HCT116 (cell line): ENCODE results near the gene NPVF. TPM values are rescaled to one million over a fixed set of nuclear protein-coding genes. Genes with fewer than 3 reads are reported as not detected.

Experiments used
- ATAC-seq: fragments of 200-7000 bp; cut with Tn5 transposase; 2 replicates; pipeline ENCODE4 v1.9.1; 2020; ENCODE audit warnings: mild to moderate bottlenecking, moderate library complexity
- BruUV-seq: library from RNA; stranded (reverse); fragments of 400-500 nt; replicated peaks from 2 replicates; lab custom pipeline; 2021; lab: Mats Ljungman, UMichigan
- CTCF ChIA-PET: fragments of 300-600 bp; sonication (Branson Sonifier 250); formaldehyde crosslinking; loops from one replicate; lab custom pipeline; 2021; ENCODE audit warnings: antibody characterized with exemption; lab: Charles Lee
- POLR2A ChIA-PET: fragments of 300-600, 350-600 bp; sonication (Branson Sonifier 250); formaldehyde crosslinking; loops from one replicate; lab custom pipeline; 2021; ENCODE audit warnings: antibody characterized with exemption; lab: Charles Lee
- RAD21 ChIA-PET, 2 experiments: fragments of 300-600 bp; sonication (Branson Sonifier 250); formaldehyde crosslinking; loops; one replicate each; lab custom pipeline; 2023; ENCODE audit warnings: low total read pairs in 2 of 2; ENCODE audit not compliant: uncharacterized antibody in 2 of 2, unreplicated experiment in 2 of 2, low non-redundant PET in 1 of 2; lab: Charles Lee
- DNase-seq: peaks from one replicate; pipeline ENCODE4 v3.0.0-alpha.2; 2010; ENCODE audit warnings: low read depth, low spot score
- H2AFZ ChIP-seq: fragments of 200-600 bp; shearing (Covaris generic), sonication (generic); 2 replicates; pipeline ENCODE4 v1.6.1; 2017; ENCODE audit warnings: low read depth, mixed run types, mixed read lengths, antibody characterized with exemption, low read length; ENCODE audit not compliant: poor library complexity, severe bottlenecking
- H3K27ac ChIP-seq: 2 replicates; pipeline ENCODE4 v1.5.1; 2012; ENCODE audit warnings: low read depth, low read length
- H3K27me3 ChIP-seq: fragments of 200-600 bp; sonication (generic); 2 replicates; pipeline ENCODE4 v1.6.1; 2016; ENCODE audit warnings: mixed run types, low read length, mixed read lengths; ENCODE audit not compliant: insufficient read depth
- H3K36me3 ChIP-seq, 2 experiments: fragments of 200-500 bp in 1 of 2; fragments of 200-600 bp in 1 of 2; sonication (Bioruptor generic) in 1 of 2; sonication (generic) in 1 of 2; 2 replicates each; pipeline versions ENCODE4 v1.5.1 to v1.6.1; 2014 to 2016; ENCODE audit warnings: low read length in 2 of 2, inconsistent platforms in 1 of 2, mixed read lengths in 1 of 2, mixed run types in 1 of 2; ENCODE audit not compliant: insufficient read depth in 2 of 2, control insufficient read depth in 1 of 2
- H3K4me1 ChIP-seq, 2 experiments: fragments of 200-600 bp in 1 of 2; sonication (generic) in 1 of 2; 2 replicates each; pipeline versions ENCODE4 v1.5.1 to v1.6.1; 2012 to 2017; ENCODE audit warnings: low read length in 2 of 2, inconsistent platforms in 1 of 2, mild to moderate bottlenecking in 1 of 2, mixed read lengths in 1 of 2, mixed run types in 1 of 2, moderate library complexity in 1 of 2; ENCODE audit not compliant: insufficient read depth in 2 of 2, control insufficient read depth in 1 of 2
- H3K4me2 ChIP-seq: fragments of 200-600 bp; sonication (generic); 2 replicates; pipeline ENCODE4 v1.6.1; 2017; ENCODE audit warnings: mixed run types, low read length, mixed read lengths
- H3K4me3 ChIP-seq, 2 experiments: fragments of 200-600 bp in 1 of 2; sonication (generic) in 1 of 2; replicated peaks in 1 of 2; 2 replicates each; pipeline ENCODE4 v1.5.1; 2011 to 2016; ENCODE audit warnings: low read length in 2 of 2, control low read depth in 1 of 2, low read depth in 1 of 2, mild to moderate bottlenecking in 1 of 2, mixed read lengths in 1 of 2, mixed run types in 1 of 2
- H3K79me2 ChIP-seq: fragments of 200-600 bp; sonication (generic); 2 replicates; pipeline ENCODE4 v1.6.1; 2017; ENCODE audit warnings: mild to moderate bottlenecking, mixed run types, low read length, moderate library complexity, mixed read lengths; ENCODE audit not compliant: insufficient read depth
- H3K9ac ChIP-seq: fragments of 200-600 bp; sonication (generic); 2 replicates; pipeline ENCODE4 v1.6.1; 2016; ENCODE audit warnings: low read length, mixed read lengths
- H3K9me2 ChIP-seq: fragments of 200-600 bp; sonication (generic), shearing (Covaris generic); 2 replicates; pipeline ENCODE4 v1.6.1; 2017; ENCODE audit warnings: mixed run types, mild to moderate bottlenecking, moderate library complexity; ENCODE audit not compliant: insufficient read depth
- H3K9me3 ChIP-seq, 2 experiments: fragments of 200-500 bp in 1 of 2; fragments of 200-600 bp in 1 of 2; sonication (Bioruptor generic) in 1 of 2; sonication (generic) in 1 of 2; 2 replicates each; pipeline ENCODE4 v1.6.1; 2014 to 2017; ENCODE audit warnings: low read length in 2 of 2, mixed read lengths in 2 of 2, inconsistent platforms in 1 of 2, low read depth in 1 of 2, mild to moderate bottlenecking in 1 of 2, mixed run types in 1 of 2, moderate library complexity in 1 of 2; ENCODE audit not compliant: control insufficient read depth in 1 of 2, insufficient read depth in 1 of 2
- H4K20me1 ChIP-seq: fragments of 200-600 bp; sonication (generic), shearing (Covaris generic); 2 replicates; pipeline ENCODE4 v1.6.1; 2017; ENCODE audit warnings: mixed run types, mild to moderate bottlenecking, moderate library complexity; ENCODE audit not compliant: insufficient read depth
- CBX3 ChIP-seq: IDR thresholded peaks from 2 replicates; pipeline ENCODE4 v1.6.1; 2012; ENCODE audit warnings: low read depth
- CEBPB ChIP-seq: IDR thresholded peaks from 2 replicates; pipeline ENCODE4 v1.6.1; 2012; ENCODE audit warnings: low read depth
- ELF1 ChIP-seq: IDR thresholded peaks from 2 replicates; pipeline ENCODE4 v1.6.1; 2012; ENCODE audit warnings: low read depth, borderline replicate concordance
- FOSL1 ChIP-seq: IDR thresholded peaks from 2 replicates; pipeline ENCODE4 v1.6.1; 2012; ENCODE audit warnings: low read depth
- JUND ChIP-seq: IDR thresholded peaks from 2 replicates; pipeline ENCODE4 v1.6.1; 2012
- POLR2AphosphoS5 ChIP-seq: IDR thresholded peaks from 2 replicates; pipeline ENCODE4 v1.6.1; 2011; ENCODE audit warnings: mild to moderate bottlenecking, low read depth, low read length, moderate library complexity
- RAD21 ChIP-seq: IDR thresholded peaks from 2 replicates; pipeline ENCODE4 v1.6.1; 2012; ENCODE audit warnings: low read depth, mild to moderate bottlenecking
- SIN3A ChIP-seq: IDR thresholded peaks from 2 replicates; pipeline ENCODE4 v1.6.1; 2012; ENCODE audit warnings: low read depth
- SP1 ChIP-seq: IDR thresholded peaks from 2 replicates; pipeline ENCODE4 v1.6.1; 2012; ENCODE audit warnings: low read depth
- YY1 ChIP-seq: IDR thresholded peaks from 2 replicates; pipeline ENCODE4 v1.6.1; 2011; ENCODE audit warnings: low read length, low read depth, moderate library complexity, mild to moderate bottlenecking; ENCODE audit not compliant: insufficient replicate concordance; ENCODE audit errors: extremely low read depth
- intact Hi-C: fragments of 100-400 bp; cut with micrococcal nuclease; formaldehyde crosslinking; loops from 2 replicates; pipeline ENCODE4 v1.10.0; 2022
- total RNA-seq: library from RNA; stranded (reverse); gene quantifications from one replicate; pipeline ENCODE4 v1.2.1, GENCODE V29; 2021; ENCODE audit not compliant: unreplicated experiment
- TF ChIP-seq, protein P1 (sequence below): IDR thresholded peaks from 2 replicates; pipeline ENCODE4 v1.6.1; 2012
- TF ChIP-seq, protein P2 (sequence below): IDR thresholded peaks from 2 replicates; pipeline ENCODE4 v1.6.1; 2012
- TF ChIP-seq, protein P3 (sequence below), 3 experiments: fragments of 200-600 bp in 1 of 3; sonication (generic) in 1 of 3; IDR thresholded peaks in 2 of 3; conservative IDR thresholded peaks in 1 of 3; 2 replicates each; pipeline ENCODE4 v1.5.1; 2012 to 2017; ENCODE audit warnings: low read depth in 2 of 3, low read length in 2 of 3, antibody characterized with exemption in 1 of 3, borderline replicate concordance in 1 of 3, control low read depth in 1 of 3, mild to moderate bottlenecking in 1 of 3, mixed read lengths in 1 of 3, mixed run types in 1 of 3, moderate library complexity in 1 of 3; ENCODE audit not compliant: insufficient read depth in 1 of 3

NPVF gene
- total RNA-seq, 1 experiment from 2014 or later = not detected

DNA sequence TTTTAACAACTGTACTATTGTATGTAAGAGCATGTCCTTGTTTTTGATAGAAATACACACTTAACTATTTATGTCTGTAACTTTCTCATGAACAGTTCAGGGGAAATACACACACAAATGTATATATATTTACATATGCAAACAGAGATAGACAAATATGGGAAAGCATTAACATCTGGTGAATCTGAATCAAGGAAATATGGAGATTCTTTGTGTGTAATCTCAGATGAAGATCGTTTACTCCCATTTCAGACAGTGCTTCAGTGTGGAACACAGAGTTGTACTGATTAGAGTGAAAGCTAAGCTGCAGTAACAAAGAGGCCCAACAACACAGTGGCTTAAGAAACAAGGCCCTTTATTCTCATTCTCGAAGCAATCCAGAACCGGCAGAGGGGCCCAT is 26.3 kb upstream of the NPVF start:
- CTCF ChIA-PET = no interaction called here
- no peak overlapping the region for H3K9ac ChIP-seq
- BruUV-seq = no TSS peak

More for the DNA sequence above, 26.3 kb upstream of the NPVF start:
- Histone ChIP-seq H3K27me3 (peaks cover 32% of the 10 kb centered on the region), H3K4me2 (no peak overlapping the region), H3K36me3 (no peaks in the 10 kb centered on the region), H3K4me1 (no peaks in the 10 kb centered on the region), H3K4me3 (no peak overlapping the region), H3K79me2 (no peaks in the 10 kb centered on the region), H3K27ac (no peak overlapping the region), H3K9me3 (no peaks in the 10 kb centered on the region), H4K20me1 (no peaks in the 10 kb centered on the region; the same call in 1 of the 2 replicates), H3K9me2 (no peaks in the 10 kb centered on the region), H2AFZ (no peak overlapping the region)
- RAD21 ChIA-PET = no interaction called here
- TF ChIP-seq POLR2AphosphoS5 (no peak), CBX3 (no peak), RAD21 (no peak), FOSL1 (no peak), ELF1 (no peak), YY1 (no peak), SIN3A (no peak), CEBPB (no peak), JUND (no peak), SP1 (no peak)
- TF ChIP-seq, protein P1, sequence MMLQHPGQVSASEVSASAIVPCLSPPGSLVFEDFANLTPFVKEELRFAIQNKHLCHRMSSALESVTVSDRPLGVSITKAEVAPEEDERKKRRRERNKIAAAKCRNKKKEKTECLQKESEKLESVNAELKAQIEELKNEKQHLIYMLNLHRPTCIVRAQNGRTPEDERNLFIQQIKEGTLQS = no peak
- TF ChIP-seq, protein P2, sequence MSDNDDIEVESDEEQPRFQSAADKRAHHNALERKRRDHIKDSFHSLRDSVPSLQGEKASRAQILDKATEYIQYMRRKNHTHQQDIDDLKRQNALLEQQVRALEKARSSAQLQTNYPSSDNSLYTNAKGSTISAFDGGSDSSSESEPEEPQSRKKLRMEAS = no peak
- TF ChIP-seq, protein P3, sequence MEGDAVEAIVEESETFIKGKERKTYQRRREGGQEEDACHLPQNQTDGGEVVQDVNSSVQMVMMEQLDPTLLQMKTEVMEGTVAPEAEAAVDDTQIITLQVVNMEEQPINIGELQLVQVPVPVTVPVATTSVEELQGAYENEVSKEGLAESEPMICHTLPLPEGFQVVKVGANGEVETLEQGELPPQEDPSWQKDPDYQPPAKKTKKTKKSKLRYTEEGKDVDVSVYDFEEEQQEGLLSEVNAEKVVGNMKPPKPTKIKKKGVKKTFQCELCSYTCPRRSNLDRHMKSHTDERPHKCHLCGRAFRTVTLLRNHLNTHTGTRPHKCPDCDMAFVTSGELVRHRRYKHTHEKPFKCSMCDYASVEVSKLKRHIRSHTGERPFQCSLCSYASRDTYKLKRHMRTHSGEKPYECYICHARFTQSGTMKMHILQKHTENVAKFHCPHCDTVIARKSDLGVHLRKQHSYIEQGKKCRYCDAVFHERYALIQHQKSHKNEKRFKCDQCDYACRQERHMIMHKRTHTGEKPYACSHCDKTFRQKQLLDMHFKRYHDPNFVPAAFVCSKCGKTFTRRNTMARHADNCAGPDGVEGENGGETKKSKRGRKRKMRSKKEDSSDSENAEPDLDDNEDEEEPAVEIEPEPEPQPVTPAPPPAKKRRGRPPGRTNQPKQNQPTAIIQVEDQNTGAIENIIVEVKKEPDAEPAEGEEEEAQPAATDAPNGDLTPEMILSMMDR (IDR thresholded peaks at IDR 0.05 in 2 of 3, conservative IDR thresholded peaks at IDR 0.05 in 1 of 3; ENCODE audit: borderline replicate concordance in 1 of 3, insufficient read depth in 1 of 3, low read depth in 2 of 3, low read length in 2 of 3) = no peak
- intact Hi-C loops = no loop called here
- no peak for ATAC-seq
- POLR2A ChIA-PET = no interaction called here
- no peak for DNase-seq
